Measurements from ENCODE around the gene ZNF84.
A peak's percentile ranks its signal among the peaks of the same experiment; 100 is the strongest.

Gene ZNF84

GRCh38 chr12:133081159-133081780, 44.0 kb downstream of the ZNF84 start:
- peak overlapping the region; percentile 76 for H3K4me3 ChIP-seq (ENCODE audit: low read depth, low read length)
- TF ChIP-seq CTCF (IDR thresholded peaks at IDR 0.05; ENCODE audit: low read depth, low read length), result no peak

GRCh38 chr12:133083345-133083744, 46.0 kb downstream of the ZNF84 start:
- TF ChIP-seq CTCF (IDR thresholded peaks at IDR 0.05; ENCODE audit: low read depth, low read length), result no peak
- H3K4me3 ChIP-seq (ENCODE audit: low read depth, low read length), result no peak overlapping the region

GRCh38 chr12:133105620-133106019, 68.3 kb downstream of the ZNF84 start:
- no peak overlapping the region for H3K4me3 ChIP-seq (ENCODE audit: low read depth, low read length)
- TF ChIP-seq CTCF (IDR thresholded peaks at IDR 0.05; ENCODE audit: low read depth, low read length), result no peak

- H3K4me3 ChIP-seq (ENCODE audit: low read depth, low read length), result no peak overlapping the region
- TF ChIP-seq CTCF (IDR thresholded peaks at IDR 0.05; ENCODE audit: low read depth, low read length), result no peak
These were observed 68.9 kb downstream of the ZNF84 start for GRCh38 chr12:133106253-133106652.

GRCh38 chr12:133107121-133107520, 69.8 kb downstream of the ZNF84 start:
- no peak overlapping the region for H3K4me3 ChIP-seq (ENCODE audit: low read depth, low read length)
- TF ChIP-seq CTCF (IDR thresholded peaks at IDR 0.05; ENCODE audit: low read depth, low read length), result no peak

GRCh38 chr12:133108150-133108549, 70.8 kb downstream of the ZNF84 start:
- no peak for TF ChIP-seq CTCF (IDR thresholded peaks at IDR 0.05; ENCODE audit: low read depth, low read length)
- H3K4me3 ChIP-seq (ENCODE audit: low read depth, low read length), result no peak overlapping the region

All from WI38 (cell line).